ENCODE measurements around the gene ECSCR.
"Not testable (repeated sequence)": the region's sequence is repeated elsewhere in the genome, so short reads cannot be mapped to it uniquely, and the experiment has no call there.

Gene ECSCR

DNA sequence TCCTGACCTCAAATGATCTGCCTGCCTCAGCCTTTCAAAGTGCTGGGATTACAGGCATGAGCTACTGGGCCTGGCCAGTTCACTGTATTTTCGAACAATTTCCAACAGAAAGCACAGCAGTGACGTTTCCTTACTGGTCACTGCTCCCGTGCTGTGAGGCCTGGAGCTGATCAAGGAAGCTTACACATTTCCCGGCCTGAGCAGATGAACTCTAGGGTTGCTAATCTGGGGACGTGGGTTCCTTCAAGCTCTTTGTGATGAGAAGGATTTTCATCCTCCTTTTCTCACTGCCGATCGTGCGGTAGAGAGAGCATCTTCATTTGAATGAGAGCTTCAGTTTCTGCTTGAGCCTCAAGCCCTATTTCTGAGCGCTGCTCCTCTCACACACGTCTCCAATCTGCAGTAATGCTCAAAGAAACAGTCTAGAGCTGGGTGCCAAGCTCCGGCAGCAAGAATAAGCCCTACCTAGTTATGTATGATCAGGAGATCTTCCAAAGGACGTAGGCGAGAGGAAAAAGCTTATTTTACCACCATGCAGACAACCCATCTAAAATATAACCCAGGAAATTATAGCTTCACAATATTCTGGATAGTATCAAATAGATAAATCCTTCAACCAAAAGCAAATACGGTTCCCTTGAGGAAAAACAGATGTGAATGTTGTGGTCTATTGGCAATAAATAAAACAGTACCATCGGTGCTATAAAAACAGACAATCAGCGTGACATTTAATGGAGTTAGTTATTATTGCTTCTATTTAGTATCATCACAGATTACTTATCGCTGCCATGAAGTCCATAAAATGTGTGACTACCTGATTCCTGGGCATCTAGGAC lies 51.3 kb downstream of the ECSCR start:
- DNase-seq (ENCODE audit: low read depth): no peak

DNA sequence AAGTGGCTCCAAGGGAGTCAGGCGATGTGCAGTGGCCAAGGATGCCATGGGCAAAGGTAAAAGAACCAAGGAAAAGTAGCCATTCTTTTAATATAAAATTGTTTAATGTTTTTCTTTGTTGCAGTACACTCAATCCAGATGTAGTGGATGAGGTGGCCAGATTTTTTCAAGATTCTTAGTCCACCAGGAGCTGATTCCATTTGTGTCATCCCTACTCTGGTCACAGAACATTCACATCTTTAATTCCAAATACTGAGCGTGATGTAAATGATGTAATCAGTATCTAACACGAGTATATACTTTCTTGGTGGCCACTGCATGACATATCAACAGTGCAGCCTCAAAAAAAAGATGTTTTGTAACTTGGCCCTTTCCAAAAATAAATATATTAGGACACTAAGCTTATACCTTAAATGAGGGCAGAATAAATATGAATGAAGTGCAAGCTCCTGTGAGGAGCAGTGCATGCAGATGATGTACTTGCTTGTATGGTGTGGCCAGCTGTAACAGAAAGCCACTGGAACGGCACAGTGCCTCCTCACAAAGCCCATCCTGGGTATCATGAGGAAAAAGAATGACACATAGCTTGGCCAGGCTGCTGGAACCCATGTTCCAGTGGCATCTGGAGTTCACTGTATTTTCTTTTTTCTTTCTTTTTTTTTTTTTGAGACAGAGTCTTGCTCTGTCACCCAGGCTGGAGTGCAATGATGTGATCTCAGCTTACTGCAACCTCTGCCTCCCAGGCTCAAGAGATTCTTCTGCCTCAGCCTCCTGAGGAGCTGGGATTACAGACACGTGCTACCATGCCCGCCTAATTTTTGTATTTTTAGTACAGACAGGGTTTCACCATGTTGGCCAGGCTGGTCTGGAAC lies 52.2 kb downstream of the ECSCR start:
- DNase-seq (ENCODE audit: low read depth): no peak

DNA sequence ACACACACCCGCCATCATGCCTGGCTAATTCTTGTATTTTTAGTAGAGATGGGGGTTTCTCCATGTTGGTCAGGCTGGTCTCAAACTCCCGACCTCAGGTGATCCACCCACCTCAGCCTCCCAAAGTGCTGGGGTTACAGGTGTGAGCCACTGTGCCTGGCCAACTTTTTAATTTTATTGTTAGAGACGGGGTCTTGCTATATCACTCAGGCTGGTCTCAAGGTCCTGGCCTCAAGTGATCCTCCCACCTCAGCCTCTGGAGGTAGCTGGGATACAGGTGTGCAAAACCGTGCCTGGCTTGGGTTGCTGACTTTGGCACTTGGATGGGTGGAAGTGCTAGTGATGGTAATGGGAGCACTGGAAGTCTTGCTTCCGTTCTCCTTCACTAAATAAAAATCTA lies 53.4 kb downstream of the ECSCR start:
- not testable (repeated sequence) for DNase-seq (ENCODE audit: low read depth)

DNA sequence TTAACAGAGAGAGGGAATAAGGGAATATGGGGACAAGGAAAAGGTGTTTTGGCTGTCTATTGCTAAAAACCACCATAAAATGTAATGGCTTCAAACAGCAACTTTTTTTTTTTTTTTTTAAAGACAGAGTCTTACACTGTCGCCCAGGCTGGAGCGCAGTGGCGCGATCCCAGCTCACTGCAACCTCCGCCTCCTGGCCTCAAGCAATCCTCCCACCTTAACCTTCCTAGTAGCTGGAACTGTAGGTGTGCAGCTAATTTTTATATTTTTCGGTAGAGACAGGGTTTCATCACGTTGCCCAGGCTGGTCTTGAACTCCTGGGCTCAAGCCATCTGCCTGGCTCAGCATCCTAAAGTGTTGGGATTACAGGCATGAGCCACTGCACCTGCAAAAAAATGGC lies 54.4 kb downstream of the ECSCR start:
- no peak for DNase-seq (ENCODE audit: low read depth)

DNA sequence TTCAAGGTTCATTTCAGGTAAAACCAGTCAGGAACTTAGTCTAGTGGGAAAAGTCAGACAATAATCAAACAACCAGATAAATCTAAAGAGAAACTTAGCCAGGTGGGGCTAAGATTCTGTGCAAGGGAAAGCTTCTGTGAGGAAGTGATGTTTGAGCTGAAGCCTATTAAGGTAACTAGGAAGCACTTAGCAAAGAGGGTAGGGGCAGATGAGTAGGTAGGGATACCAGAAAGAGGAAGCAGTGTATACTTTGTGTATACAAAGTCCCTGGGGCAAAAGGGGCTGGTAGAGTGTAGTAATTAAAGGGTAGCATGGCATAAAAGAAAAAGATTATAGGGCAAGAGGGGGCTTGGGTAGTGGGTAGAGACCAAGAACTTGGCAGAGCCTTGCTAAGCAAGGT lies 55.0 kb downstream of the ECSCR start:
- DNase-seq (ENCODE audit: low read depth): no peak

DNA sequence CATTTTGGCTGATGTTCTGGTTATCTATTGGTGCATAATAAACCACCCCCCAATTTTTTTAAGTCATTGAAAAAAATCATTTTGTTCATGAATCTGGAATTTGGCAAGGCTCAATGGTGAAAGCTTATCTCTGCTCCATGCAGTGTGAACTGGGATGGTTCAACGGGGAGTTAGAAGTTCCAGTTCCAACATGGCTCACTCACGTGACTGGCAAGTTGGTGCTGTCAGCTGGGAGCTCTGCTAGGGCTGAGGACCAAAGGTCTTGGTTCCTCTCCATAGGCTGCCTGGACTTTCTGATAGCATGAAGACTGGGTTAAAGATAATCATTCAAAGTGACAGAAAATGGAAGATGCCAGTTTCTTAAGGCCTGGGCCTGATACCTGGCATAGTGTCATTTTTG lies 55.6 kb downstream of the ECSCR start:
- DNase-seq (ENCODE audit: low read depth): no peak

DNA sequence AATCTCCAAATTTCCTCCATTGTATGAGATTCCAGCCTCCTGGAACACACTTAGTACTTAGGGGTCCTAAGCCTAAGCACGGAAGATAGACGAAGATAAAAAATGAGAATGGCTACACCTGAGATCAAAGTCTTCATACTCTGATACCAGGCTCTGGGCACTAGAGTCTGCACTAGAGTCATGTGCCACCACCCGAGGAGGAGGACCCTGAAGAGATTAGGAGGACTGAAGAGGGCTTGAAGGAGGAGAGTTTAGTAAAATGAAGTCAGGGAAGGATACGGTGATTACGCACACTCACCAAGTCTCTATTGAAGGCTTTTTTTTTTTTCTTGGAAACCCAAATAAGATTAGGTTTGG lies 58.1 kb downstream of the ECSCR start:
- no peak for DNase-seq (ENCODE audit: low read depth)

DNA sequence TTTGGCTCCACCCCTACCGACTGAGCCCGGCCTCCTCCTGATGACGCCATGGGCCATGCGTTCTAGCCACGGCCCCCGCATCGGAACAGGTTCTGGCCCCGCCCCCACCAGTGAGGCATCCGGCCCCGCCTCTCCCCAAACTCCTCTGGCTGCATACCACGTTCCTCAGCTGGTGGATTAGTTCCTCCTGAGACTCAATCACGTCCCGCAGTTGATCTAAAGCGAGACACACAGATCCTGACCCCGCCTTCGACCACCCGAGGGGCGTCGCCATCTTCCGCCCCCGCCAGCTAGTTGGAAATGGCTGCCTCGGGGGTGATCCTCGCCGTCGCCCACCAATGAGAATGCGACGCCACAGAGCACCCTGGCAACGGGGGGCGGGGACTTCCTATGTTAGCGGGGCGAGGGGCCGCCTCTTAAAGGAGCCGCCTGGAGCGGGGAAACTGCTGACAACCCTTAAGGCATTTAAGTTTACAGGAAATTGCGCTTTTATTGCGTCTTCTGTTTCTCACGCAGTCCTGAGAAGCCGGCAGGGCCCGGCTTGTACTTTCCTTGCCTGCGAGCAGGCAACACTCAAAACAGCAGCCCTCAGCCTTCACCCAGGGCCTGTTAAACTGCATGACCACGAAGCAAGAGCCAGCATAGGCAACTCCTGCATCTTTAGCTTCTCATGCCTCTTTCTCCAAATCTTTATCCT lies 58.6 kb downstream of the ECSCR start, which contains the start of gene SPATA24:
Gene SPATA24 (minus strand): TSS at position 303 of the 697 bp plus-strand sequence. CDS start 29 bp downstream, at position 274.
- DNase-seq (ENCODE audit: low read depth): peak; percentile 96

DNA sequence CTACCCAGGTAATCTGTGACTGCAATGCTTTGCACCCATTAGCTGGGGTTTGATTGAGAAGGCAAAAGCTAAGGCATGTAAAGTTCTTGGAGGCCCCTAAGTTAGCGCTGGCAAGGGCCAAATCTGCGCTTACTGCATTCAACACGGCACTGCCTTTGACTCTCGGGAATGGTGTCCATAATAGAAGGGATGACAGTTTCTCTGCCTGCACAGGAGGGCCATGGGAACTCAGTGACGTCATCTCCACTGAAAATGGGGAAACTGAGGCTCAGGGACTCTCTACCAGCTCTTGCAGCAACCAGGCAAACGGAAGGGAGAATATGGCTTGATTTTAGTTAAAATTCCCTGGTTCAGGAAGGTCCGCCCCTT lies 59.1 kb downstream of the ECSCR start:
- DNase-seq (ENCODE audit: low read depth): no peak

DNA sequence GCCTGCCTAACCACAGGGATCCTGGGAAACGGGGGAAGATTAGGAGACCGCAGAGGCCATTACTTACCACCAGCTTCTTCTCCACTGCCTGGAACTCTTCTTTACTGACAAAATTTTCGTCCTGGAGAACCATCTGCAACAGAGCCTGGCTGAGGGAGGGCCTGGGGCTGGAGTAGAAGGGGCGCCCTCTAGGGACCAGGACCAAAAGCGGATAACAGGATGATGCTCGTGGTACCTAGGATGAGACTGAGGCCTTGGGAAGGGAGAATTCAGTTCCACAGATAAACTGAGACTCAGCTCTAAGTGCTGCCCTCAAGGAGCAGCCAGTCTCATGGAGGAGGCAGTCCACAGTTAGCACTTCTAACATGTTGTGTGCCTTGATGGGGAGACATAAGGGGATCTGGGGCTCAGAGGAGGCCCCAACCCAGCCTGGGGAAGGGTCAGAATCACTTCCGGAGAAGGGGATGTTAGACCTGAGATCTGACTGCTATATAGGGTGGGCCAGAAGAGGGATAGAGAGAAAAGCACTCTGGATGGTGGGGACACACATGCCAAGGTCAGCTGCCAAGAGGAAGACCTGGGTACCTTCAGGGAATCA lies 59.9 kb downstream of the ECSCR start:
- DNase-seq (ENCODE audit: low read depth): no peak

DNA sequence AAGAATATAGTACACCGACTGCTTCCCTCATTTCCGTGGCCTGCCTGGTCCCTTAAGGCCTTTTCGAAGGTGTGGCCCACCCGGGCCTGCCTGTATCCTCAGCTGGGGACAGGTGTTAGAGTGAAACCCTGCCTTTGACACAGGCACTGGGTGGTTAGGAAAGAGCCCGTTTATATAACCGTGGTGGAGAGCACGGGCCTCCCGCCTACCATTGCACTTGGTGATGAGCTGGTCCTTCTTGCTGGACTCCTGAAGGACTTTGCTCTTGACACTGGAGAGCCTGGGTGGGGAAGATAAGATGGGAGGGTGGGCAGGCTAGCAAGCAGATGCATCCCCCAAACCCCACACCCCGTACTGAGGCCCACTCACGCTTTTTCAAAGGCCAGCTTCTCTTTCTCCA lies 61.0 kb downstream of the ECSCR start:
- no peak for DNase-seq (ENCODE audit: low read depth)

DNA sequence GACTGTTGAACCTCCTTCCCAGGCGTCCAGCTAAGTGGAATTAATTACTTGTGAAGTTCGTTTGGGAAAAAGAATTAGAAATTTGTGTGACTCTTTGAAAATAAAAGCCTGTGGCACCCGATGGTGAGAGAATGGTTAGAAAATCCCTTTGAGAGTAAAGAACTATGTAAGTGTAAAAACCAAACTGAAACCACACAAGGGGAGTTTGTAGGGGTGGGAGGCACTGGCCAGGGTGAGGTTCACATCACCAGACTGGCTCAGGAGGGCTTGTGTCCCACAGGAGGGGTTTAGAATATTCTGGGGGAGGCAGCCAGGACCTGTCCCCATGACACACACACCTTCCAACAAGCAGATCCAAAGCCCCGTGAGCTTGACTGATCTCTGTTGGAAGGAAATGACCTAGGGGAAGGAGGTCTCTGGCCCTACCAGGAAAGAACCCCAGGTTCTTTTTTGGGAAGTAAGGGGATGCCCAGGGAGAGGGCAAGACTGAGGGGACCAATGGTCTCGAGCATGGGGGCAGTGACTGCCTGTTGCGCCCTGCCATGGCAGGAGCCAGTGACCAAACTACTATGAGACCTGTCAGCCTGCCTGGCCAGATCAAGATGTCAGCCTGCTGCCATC lies 62.9 kb downstream of the ECSCR start:
- DNase-seq (ENCODE audit: low read depth): no peak

Measured in stimulated activated CD8-positive, alpha-beta memory T cell treated with anti-CD3 and anti-CD28 coated beads, Interleukin-15, amount 100 ng/mL, for 1 hour (primary cell).